ENCODE measurements around the gene COL25A1.

COL25A1 gene

GRCh38 chr4:109046471-109047201 is 255.8 kb downstream of the COL25A1 start:
- TF ChIP-seq CTCF (IDR thresholded peaks at IDR 0.05; ENCODE audit: control insufficient read depth, insufficient read depth, low read depth, low read length, missing control alignments): no peak
- H3K4me3 ChIP-seq (ENCODE audit: control insufficient read depth, low read depth, low read length): peak overlapping the region; percentile 4
- peak; percentile 29 for DNase-seq (ENCODE audit: low read depth)

GRCh38 chr4:109044431-109044830 is 258.0 kb downstream of the COL25A1 start:
- TF ChIP-seq CTCF (IDR thresholded peaks at IDR 0.05; ENCODE audit: control insufficient read depth, insufficient read depth, low read depth, low read length, missing control alignments): no peak
- no peak overlapping the region for H3K4me3 ChIP-seq (ENCODE audit: control insufficient read depth, low read depth, low read length)
- no peak for DNase-seq (ENCODE audit: low read depth)

- no peak overlapping the region for H3K4me3 ChIP-seq (ENCODE audit: control insufficient read depth, low read depth, low read length)
- TF ChIP-seq CTCF (IDR thresholded peaks at IDR 0.05; ENCODE audit: control insufficient read depth, insufficient read depth, low read depth, low read length, missing control alignments): no peak
- no peak for DNase-seq (ENCODE audit: low read depth)
Measured at GRCh38 chr4:109043286-109043685, 259.2 kb downstream of the COL25A1 start.

- no peak overlapping the region for H3K4me3 ChIP-seq (ENCODE audit: control insufficient read depth, low read depth, low read length)
- DNase-seq (ENCODE audit: low read depth): no peak
- no peak for TF ChIP-seq CTCF (IDR thresholded peaks at IDR 0.05; ENCODE audit: control insufficient read depth, insufficient read depth, low read depth, low read length, missing control alignments)
Measured at GRCh38 chr4:109041463-109042360, 260.7 kb downstream of the COL25A1 start.

GRCh38 chr4:109040441-109040840 is 262.0 kb downstream of the COL25A1 start:
- no peak overlapping the region for H3K4me3 ChIP-seq (ENCODE audit: control insufficient read depth, low read depth, low read length)
- no peak for TF ChIP-seq CTCF (IDR thresholded peaks at IDR 0.05; ENCODE audit: control insufficient read depth, insufficient read depth, low read depth, low read length, missing control alignments)
- DNase-seq (ENCODE audit: low read depth): no peak

- H3K4me3 ChIP-seq (ENCODE audit: control insufficient read depth, low read depth, low read length): no peak overlapping the region
- no peak for TF ChIP-seq CTCF (IDR thresholded peaks at IDR 0.05; ENCODE audit: control insufficient read depth, insufficient read depth, low read depth, low read length, missing control alignments)
- no peak for DNase-seq (ENCODE audit: low read depth)
Measured at GRCh38 chr4:109037026-109037425, 265.4 kb downstream of the COL25A1 start.

Measured in AG09309 (cell line).